Glomerular visceral epithelial cell (primary cell): ENCODE measurements around the gene NFIX.

Experiments used
- DNase-seq: peaks from one replicate; pipeline ENCODE4 v3.0.0-alpha.2; 2016; ENCODE audit errors: extremely low spot score

The NFIX gene

DNA sequence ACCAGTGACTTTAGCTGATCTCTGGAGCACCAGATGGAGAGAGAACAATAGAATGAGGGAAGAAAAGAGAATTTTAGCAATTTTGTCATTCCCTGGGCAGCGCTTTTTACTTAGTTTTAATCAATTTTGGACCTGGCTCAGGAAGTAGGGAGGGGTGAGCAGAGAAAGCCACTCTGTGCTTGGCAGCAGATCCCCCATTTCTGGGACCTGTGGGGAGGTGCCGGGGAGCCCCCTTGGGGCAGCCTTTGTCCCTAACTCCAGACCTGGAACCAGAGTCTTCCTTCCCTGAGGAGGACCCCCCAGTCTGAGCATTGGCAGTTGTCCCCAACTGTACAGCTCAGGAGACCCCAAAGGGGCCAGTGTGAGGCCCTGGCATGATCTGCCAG is 96.9 kb downstream of the NFIX start:
- no peak for DNase-seq

DNA sequence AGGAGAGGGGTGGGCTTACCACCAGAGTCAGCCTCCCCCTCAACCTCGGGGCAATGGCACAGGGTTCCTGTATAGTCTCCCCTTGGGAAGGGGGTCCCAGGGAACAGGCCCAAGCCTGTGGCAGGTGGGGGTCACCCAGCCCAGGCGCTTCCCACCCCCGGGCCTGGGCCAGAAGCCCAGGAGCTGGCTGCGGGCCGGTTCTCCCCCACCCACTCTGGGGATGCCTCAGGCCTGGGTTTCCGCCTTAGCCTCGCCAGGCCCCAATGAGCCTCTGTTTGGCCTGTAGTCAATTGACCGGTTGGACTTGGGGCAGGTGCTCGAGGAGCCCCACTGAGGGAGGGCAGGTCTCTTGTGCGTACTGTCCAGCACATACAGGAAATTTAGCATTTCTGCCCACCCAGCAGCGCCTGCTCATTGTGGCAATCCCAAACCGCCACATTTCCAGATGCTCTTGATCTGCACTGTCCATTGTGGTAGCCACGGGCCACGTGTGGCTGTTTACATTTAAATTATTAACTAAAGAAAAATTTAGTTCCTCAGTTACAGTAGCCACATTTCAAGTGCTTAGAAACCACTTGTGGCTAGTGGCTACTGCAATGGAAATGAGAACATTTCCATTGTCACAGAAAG is 97.4 kb downstream of the NFIX start:
- DNase-seq, result peak; percentile 64

- DNase-seq, result peak; percentile 83
These were observed 98.3 kb downstream of the NFIX start for GRCh38 chr19:13093407-13094105.

GRCh38 chr19:13094106-13094504 is 98.8 kb downstream of the NFIX start:
- no peak for DNase-seq

DNA sequence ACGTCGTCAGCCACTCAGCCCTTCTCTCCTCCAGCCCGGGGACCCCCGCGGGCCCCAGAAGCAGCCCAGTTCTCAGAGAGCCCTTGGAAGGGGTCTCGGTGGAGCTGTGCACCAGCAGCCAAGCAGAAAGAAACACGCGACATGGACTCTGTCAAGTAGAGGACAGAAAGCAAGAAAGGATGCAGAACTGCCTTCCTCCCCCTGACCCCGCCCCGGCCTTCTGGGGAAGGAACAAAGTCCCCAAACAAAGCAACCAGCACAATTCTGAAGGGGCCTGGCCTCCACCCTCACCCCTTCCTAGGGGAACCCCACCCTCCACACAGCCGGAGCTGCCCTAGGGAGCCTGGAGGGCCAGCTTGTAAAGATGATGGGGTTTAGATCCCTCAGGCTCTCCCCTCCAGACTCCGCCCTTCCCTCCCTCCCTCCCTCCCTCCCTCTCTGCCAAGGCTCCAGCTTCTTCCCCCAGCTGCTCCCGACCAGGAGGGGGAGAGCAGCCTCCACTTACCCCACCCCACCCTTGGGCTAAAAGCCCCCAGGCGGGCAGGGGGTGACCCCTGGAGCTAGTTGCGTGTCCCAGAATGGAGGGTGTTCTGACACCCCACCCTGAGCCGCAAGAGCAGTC is 99.6 kb downstream of the NFIX start:
- no peak for DNase-seq

DNA sequence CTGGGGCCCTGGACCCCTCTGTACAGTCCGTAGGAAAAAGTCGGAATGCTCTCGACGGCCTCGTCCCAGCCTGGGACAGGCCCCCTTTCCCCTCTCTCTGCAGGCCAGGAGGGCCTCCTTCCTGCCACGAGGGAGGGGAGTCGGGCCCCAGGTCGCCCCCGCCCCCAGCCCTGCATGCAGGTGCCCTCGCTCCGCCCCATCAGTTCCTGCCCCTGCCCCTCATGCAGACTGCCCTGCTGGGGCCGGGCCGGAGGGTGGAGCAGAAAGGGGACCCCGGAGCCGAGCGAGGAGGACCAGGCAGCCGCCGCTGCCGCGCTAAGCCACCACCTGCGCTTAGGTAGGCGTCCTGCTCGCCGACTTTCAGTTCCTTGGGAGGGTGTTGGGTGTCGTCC is 100.1 kb downstream of the NFIX start:
- no peak for DNase-seq

DNA sequence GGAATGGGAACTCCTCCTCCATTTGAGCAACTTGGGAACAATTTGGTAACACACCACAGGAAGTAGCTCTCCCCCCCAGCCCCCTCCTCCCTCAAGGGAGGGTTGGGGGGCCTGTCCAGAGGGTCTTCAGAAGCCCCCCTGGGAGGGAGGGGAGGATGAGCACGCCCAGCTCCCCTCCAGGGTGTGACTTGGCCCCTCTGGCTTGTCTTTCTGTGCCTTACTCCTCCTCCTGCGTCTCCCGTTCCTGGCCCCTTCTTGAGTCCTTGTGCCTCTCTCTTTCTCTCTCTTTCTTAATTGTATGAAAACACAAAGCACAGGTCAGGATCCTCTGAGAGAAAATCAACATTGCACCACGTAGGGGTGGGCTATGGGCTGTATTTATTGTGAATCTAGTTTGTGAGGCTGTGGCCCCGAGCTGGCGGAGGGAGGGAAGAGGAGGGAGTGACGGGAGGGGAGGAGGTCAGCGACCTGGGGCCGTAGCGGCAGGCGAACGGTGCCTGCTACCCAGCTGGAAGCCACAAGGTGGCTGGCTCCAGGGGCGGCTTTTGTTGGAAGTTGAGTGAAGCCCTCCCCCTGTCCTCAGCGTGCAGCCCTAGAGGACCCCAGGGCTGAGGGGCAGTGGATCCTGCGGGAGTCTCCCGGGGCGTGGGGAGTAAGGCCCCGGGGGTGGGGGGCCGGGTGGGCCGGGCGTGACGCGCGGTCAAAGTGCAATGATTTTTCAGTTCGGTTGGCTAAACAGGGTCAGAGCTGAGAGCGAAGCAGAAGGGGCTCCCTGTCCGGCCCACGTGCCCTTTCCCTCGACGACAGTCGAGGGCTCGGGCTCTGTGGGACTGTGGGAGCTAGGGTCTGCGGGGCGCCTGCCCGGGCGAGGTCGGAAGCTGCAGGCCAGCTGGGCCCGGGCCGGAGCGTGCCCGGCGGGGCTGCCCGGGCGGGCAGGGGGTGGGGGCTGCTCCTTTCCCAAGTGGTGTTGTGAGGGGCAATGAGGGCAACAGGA is 101.0 kb downstream of the NFIX start:
- no peak for DNase-seq

DNA sequence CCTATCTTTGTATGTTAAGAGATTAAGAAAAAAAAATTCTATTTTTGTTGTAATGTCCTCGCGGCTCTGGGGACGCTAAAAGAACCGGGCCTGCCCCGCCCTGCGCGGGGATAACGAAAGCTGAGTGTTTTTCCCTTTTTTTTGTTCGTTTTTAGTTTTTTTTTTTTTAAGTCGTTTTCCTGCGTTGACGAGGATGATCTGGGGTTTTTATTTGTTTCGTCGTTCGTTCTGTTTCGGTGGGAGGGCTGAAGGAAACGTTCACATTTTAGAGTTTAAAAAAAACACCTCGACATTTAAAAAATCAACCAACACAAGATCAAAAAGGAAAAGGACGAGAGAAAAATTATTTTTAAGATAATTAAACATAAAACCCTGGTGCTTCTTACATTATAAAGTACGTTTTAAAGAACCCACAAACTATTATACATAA is 101.8 kb downstream of the NFIX start:
- no peak for DNase-seq

DNA sequence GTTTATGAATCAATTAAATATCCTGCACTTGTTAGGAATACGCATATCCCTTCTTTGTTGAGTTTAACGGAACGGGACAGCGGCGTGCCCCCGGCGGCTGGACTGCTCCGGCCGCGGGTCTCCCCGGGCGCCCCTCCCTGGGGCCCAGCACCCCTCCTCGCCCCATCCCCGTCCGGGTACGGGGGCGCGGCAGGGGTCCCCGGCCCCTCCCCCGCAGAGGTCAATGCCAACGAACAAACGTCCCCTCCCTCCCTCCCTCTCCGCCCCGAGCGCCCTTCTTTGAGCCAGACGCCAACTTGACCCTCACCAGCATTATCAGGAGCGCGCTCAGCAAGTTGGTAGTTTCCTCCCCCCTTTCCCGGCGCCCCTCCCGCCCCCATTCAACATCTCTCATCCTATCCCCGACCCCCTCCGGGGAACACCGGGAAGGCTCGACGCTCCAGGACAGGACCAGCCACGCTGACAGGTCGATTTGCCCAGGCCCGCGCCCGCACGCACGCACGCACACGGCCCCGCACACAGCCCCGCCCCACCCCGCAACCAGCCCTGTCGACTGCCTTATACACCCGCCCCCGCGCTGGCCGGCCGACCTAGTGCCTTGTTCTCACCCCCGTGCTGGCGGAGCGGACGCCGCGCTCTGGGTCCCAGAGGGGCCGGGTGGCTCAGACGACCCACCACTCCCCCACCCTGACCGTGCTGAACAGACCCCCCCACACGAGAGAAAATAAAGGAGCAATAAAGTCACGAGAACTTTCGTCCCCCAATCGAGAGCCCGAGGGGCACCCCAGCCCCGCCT is 102.4 kb downstream of the NFIX start:
- DNase-seq, result no peak

GRCh38 chr19:13098277-13099072 is 103.2 kb downstream of the NFIX start:
- DNase-seq, result no peak

GRCh38 chr19:13099073-13099999 is 104.1 kb downstream of the NFIX start:
- no peak for DNase-seq

DNA sequence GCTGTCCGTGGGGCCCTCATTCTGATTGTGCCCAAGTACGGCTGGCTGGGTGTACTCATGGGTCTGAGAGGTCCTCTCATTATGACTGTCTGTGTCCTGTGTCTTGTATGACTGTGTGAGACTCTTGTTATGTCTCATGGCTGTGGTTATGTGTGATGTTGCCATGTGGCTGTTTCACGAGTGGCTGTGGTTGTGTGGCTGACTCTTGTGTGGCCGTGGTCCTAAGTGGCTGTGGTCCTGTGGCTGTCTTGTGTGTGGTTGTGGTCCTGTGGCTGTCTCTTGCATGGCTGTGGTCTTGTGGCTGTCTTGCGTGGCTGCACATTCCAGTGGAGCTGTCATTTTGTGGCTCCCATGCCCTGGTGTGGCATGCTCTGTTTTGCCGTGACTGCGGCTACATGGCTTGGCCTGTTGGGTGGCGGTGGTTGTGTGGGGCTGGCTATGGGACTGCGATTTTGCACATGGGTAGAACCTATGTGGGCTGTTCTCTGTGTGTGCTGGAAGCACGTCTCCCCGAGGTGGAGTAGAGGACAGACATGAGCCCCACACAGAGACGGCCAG is 104.8 kb downstream of the NFIX start:
- no peak for DNase-seq

GRCh38 chr19:13100841-13101589 is 105.7 kb downstream of the NFIX start:
- no peak for DNase-seq

DNA sequence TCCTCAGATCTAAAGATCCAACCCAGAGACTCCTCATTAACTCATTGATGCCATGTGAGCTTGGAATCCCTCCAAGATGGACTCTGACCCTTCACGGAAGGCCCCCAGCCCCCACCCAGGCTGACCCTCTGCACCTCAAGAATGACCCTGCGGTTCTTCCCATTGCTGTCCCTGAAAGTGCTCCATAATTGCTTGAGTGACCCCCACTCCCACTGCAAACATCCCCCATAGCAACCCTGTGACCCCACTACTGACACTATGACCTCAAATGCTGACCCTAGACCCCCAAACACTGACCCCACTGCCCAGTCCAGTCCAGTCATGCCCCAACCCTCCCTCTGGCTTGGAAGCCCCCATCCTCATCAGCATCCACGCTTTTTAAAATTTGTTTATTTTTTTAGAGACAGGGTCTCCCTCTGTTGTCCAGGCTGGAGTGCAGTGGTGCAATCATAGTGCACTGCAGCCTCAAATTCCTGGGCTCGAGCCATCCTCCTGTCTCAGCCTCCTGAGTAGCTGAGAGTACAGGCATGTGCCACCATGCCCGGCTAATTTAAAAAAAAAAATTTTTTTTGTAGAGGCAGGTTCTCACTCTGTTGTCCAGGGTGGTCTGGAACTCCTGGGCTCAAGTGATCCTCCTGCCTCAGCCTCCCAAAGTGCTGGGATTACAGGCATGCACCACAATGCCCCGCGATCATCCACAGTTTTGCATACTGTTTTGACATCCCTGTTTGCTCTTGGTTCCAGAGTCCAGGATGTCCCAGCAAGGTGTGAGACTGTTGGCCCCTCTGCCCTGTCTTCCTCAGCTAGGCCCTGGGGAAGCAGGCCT is 106.5 kb downstream of the NFIX start:
- no peak for DNase-seq

DNA sequence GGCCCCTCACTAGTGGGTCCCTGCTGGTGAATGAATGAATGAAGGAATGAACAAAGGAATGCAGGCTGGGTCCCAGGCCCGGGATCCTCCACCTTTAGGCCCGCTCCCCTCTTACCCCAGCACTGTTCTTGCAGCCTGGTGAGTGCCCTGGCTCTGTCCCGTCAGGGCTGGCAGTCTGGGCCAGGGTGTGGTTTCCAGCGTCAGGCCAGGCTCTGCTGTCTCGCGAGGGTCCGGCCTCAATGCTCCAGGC is 107.1 kb downstream of the NFIX start:
- no peak for DNase-seq

DNA sequence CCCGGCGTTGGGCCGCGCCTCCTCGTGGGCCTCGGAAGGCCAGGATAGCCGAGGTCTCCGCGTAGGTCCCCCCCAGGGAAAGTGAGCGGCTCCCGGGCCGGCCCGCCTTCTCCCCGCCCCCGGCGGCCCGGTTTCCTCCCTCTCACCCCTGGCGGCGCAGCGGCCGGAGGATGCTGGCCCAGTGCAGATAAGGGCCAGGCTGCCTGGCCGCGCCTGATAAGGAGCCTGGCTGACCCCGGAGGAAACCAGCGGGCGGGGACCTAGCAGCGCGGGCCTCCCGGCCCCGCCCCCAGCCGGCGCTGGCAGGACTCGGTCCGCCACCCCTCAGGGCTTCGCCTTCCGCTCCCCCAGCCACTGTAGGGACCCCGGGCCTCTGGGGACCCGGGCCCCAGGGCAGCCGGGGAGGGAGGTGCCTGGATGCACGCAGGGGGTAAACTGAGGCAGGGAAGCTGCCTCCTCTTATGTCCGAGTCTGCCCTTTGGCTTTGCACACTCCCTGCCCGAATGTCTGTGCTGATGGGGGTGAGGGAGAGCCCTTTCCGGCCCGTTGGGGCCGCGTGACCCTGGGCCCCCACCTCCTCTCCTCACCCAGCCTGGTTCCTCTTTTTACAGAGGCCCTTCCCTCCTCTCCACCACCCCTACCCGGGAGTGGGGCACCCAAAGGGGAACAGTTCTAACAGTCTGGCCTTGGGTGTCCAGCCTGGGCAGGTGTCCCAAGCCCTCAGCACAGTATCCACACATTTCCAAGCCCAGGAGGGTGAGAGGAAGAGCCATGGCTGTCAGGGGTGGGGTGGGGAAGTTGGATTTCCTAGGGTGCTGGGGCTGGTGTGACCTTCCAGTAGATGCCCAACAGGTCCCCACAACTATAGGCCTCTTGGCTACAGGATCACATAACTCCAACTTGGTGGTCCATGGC is 107.6 kb downstream of the NFIX start, which contains the start of gene LYL1:
Gene LYL1 (minus strand): TSS at position 193 of the 915 bp plus-strand sequence. CDS start 1,687 bp downstream, outside the sequence.
- no peak for DNase-seq
